Stimulated activated effector memory CD8-positive, alpha-beta T cell treated with anti-CD3 and anti-CD28 coated beads, Interleukin-12 subunit alpha, Interleukin-12 subunit beta, amount 100 ng/mL, for 72 hours (primary cell): Measurements from ENCODE around the gene ARL8A.
"Not testable (repeated sequence)": the region's sequence is repeated elsewhere in the genome, so short reads cannot be mapped to it uniquely, and the experiment has no call there.

Experiments used
- ATAC-seq: fragments of 150-1000 bp; cut with Tn5 transposase; 2 replicates; pipeline ENCODE4 v1.10.0; 2021
- DNase-seq, 2 donors: peaks; one replicate each; pipeline ENCODE4 v3.0.0; 2021 to 2022; ENCODE audit warnings: low spot score in 2 of 2
- H3K27ac Mint-ChIP-seq: one replicate; pipeline ENCODE4 v1.8.0; 2022; ENCODE audit warnings: mild to moderate bottlenecking, mixed read lengths
- H3K36me3 Mint-ChIP-seq: one replicate; pipeline ENCODE4 v1.8.0; 2022; ENCODE audit warnings: mild to moderate bottlenecking, mixed read lengths
- H3K4me1 Mint-ChIP-seq: one replicate; pipeline ENCODE4 v1.8.0; 2022; ENCODE audit warnings: mixed read lengths
- H3K4me3 Mint-ChIP-seq: one replicate; pipeline ENCODE4 v1.8.0; 2022; ENCODE audit warnings: mild to moderate bottlenecking, mixed read lengths
- H3K9me3 Mint-ChIP-seq: one replicate; pipeline ENCODE4 v1.8.0; 2022; ENCODE audit warnings: mixed read lengths

Gene ARL8A

GRCh38 chr1:202124142-202124541, 20.4 kb downstream of the ARL8A start:
- Mint-ChIP-seq H3K27ac (no peak overlapping the region), H3K9me3 (no peaks in the 10 kb centered on the region), H3K4me1 (peaks cover 16% of the 10 kb centered on the region), H3K4me3 (no peak overlapping the region), H3K36me3 (no peaks in the 10 kb centered on the region)
- DNase-seq (no peak), ATAC-seq (no peak)

GRCh38 chr1:202123336-202123813, 21.2 kb downstream of the ARL8A start:
- ATAC-seq (no peak), DNase-seq (no peak)
- no peak overlapping the region for H3K4me3 Mint-ChIP-seq
- no peaks in the 10 kb centered on the region for H3K36me3 Mint-ChIP-seq
- H3K9me3 Mint-ChIP-seq = no peaks in the 10 kb centered on the region
- H3K4me1 Mint-ChIP-seq = peaks cover 16% of the 10 kb centered on the region
- H3K27ac Mint-ChIP-seq = no peak overlapping the region

GRCh38 chr1:202122639-202123335, 21.8 kb downstream of the ARL8A start, which contains the start of gene GPR37L1:
GPR37L1 (plus strand) TSS chr1:202122917; CDS start chr1:202122964, 47 bp downstream.
- H3K4me1 Mint-ChIP-seq = peaks cover 15% of the 10 kb centered on the region
- no peaks in the 10 kb centered on the region for H3K9me3 Mint-ChIP-seq
- no peak within 1 kb of the TSS for H3K4me3 Mint-ChIP-seq
- H3K36me3 Mint-ChIP-seq = no peaks in the 10 kb centered on the region
- no peak within 1 kb of the TSS for H3K27ac Mint-ChIP-seq
- DNase-seq (no peak), ATAC-seq (no peak)

- Mint-ChIP-seq H3K9me3 (no peaks in the 10 kb centered on the region), H3K4me3 (no peak overlapping the region), H3K27ac (no peak overlapping the region)
Measured at GRCh38 chr1:202121006-202121405, 23.5 kb downstream of the ARL8A start.

GRCh38 chr1:202117898-202118371, 26.6 kb downstream of the ARL8A start:
- no peaks in the 10 kb centered on the region for H3K9me3 Mint-ChIP-seq
- ATAC-seq (no peak), DNase-seq (no peak)
- no peak overlapping the region for H3K27ac Mint-ChIP-seq
- H3K4me1 Mint-ChIP-seq = peaks cover 6% of the 10 kb centered on the region
- H3K36me3 Mint-ChIP-seq = no peaks in the 10 kb centered on the region
- no peak overlapping the region for H3K4me3 Mint-ChIP-seq

More at GRCh38 chr1:202121006-202121405, 23.5 kb downstream of the ARL8A start:
- Mint-ChIP-seq H3K4me1 (peaks cover 6% of the 10 kb centered on the region), H3K36me3 (no peaks in the 10 kb centered on the region)
- ATAC-seq = no peak
- DNase-seq = no peak

GRCh38 chr1:202116287-202116686, 28.2 kb downstream of the ARL8A start:
- Mint-ChIP-seq H3K27ac (no peak overlapping the region), H3K9me3 (no peaks in the 10 kb centered on the region), H3K4me1 (peaks cover 2% of the 10 kb centered on the region), H3K36me3 (no peaks in the 10 kb centered on the region), H3K4me3 (no peak overlapping the region)
- no peak for DNase-seq
- ATAC-seq = no peak

GRCh38 chr1:202113690-202114300, 30.7 kb downstream of the ARL8A start:
- H3K27ac Mint-ChIP-seq = no peak overlapping the region

GRCh38 chr1:202112859-202113689, 31.5 kb downstream of the ARL8A start:
- peak; percentile 27 for ATAC-seq
- H3K4me3 Mint-ChIP-seq = no peak overlapping the region
- H3K27ac Mint-ChIP-seq = no peak overlapping the region
- no peak for DNase-seq
- no peaks in the 10 kb centered on the region for H3K4me1 Mint-ChIP-seq
- H3K36me3 Mint-ChIP-seq = no peaks in the 10 kb centered on the region
- no peaks in the 10 kb centered on the region for H3K9me3 Mint-ChIP-seq

More at GRCh38 chr1:202113690-202114300, 30.7 kb downstream of the ARL8A start:
- ATAC-seq (peak; percentile 29), DNase-seq (no peak)
- Mint-ChIP-seq H3K4me3 (no peak overlapping the region), H3K9me3 (no peaks in the 10 kb centered on the region), H3K36me3 (no peaks in the 10 kb centered on the region), H3K4me1 (no peaks in the 10 kb centered on the region)

- not testable (repeated sequence) for DNase-seq, H3K4me1 Mint-ChIP-seq, H3K36me3 Mint-ChIP-seq, H3K4me3 Mint-ChIP-seq, ATAC-seq, H3K9me3 Mint-ChIP-seq, H3K27ac Mint-ChIP-seq
Measured at GRCh38 chr1:202111589-202111988, 32.9 kb downstream of the ARL8A start.

GRCh38 chr1:202110977-202111376, 33.6 kb downstream of the ARL8A start:
- DNase-seq (no peak), ATAC-seq (no peak)
- Mint-ChIP-seq H3K9me3 (no peaks in the 10 kb centered on the region), H3K4me3 (no peak overlapping the region), H3K27ac (no peak overlapping the region), H3K4me1 (no peaks in the 10 kb centered on the region), H3K36me3 (no peaks in the 10 kb centered on the region)

- Mint-ChIP-seq H3K36me3 (no peaks in the 10 kb centered on the region), H3K9me3 (no peaks in the 10 kb centered on the region), H3K4me3 (no peak overlapping the region), H3K4me1 (no peaks in the 10 kb centered on the region), H3K27ac (no peak overlapping the region)
- DNase-seq (no peak), ATAC-seq (no peak)
Measured at GRCh38 chr1:202107801-202108731, 36.5 kb downstream of the ARL8A start.

- H3K9me3 Mint-ChIP-seq = no peaks in the 10 kb centered on the region
- no peaks in the 10 kb centered on the region for H3K36me3 Mint-ChIP-seq
- ATAC-seq (no peak), DNase-seq (no peak)
- H3K27ac Mint-ChIP-seq = no peak overlapping the region
- H3K4me1 Mint-ChIP-seq = no peaks in the 10 kb centered on the region
- no peak overlapping the region for H3K4me3 Mint-ChIP-seq
Measured at GRCh38 chr1:202107321-202107761, 37.2 kb downstream of the ARL8A start.

GRCh38 chr1:202106340-202107254, 37.9 kb downstream of the ARL8A start:
- Mint-ChIP-seq H3K4me3 (no peak overlapping the region), H3K36me3 (no peaks in the 10 kb centered on the region), H3K27ac (peak overlapping the region; percentile 17), H3K4me1 (no peaks in the 10 kb centered on the region), H3K9me3 (no peaks in the 10 kb centered on the region)
- ATAC-seq = no peak
- DNase-seq = no peak
